GM12872 (cell line): Measurements from ENCODE around the gene SLC35A2.

ENCODE experiments used
- CTCF ChIP-seq: IDR thresholded peaks from 3 replicates; pipeline ENCODE4 v1.5.1; 2011; ENCODE audit warnings: low read depth, mild to moderate bottlenecking, low read length, moderate library complexity; ENCODE audit not compliant: insufficient read depth

The SLC35A2 gene

GRCh38 chrX:48911412-48912182 is at the start of gene SLC35A2:
SLC35A2 (minus strand) TSS chrX:48911646; CDS start chrX:48911636, 10 bp downstream.
- no peak for TF ChIP-seq CTCF

GRCh38 chrX:48960291-48960690 is 48.8 kb upstream of the SLC35A2 start:
- no peak for TF ChIP-seq CTCF

- TF ChIP-seq CTCF: no peak
These were observed 47.2 kb upstream of the SLC35A2 start for GRCh38 chrX:48958635-48959094.

GRCh38 chrX:48957827-48958634 is 46.6 kb upstream of the SLC35A2 start:
- TF ChIP-seq CTCF: no peak

- no peak for TF ChIP-seq CTCF
These were observed 46.0 kb upstream of the SLC35A2 start, which contains the start of gene OTUD5 for GRCh38 chrX:48957477-48957826. OTUD5 (minus strand) TSS chrX:48957607; CDS start chrX:48957570, 37 bp downstream.

- TF ChIP-seq CTCF: no peak
These were observed 45.4 kb upstream of the SLC35A2 start for GRCh38 chrX:48956728-48957414.

- no peak for TF ChIP-seq CTCF
These were observed 37.1 kb upstream of the SLC35A2 start for GRCh38 chrX:48948589-48948988.
